ENCODE measurements around the gene ZDHHC14. TPM values are rescaled to one million over a fixed set of nuclear protein-coding genes. Genes with fewer than 3 reads are reported as not detected.
A peak's percentile ranks its signal among the peaks of the same experiment; 100 is the strongest.

ZDHHC14 gene
- total and polyA plus RNA-seq, 12 donors, result 7.7 to 31.2 (median 15.2) TPM

DNA sequence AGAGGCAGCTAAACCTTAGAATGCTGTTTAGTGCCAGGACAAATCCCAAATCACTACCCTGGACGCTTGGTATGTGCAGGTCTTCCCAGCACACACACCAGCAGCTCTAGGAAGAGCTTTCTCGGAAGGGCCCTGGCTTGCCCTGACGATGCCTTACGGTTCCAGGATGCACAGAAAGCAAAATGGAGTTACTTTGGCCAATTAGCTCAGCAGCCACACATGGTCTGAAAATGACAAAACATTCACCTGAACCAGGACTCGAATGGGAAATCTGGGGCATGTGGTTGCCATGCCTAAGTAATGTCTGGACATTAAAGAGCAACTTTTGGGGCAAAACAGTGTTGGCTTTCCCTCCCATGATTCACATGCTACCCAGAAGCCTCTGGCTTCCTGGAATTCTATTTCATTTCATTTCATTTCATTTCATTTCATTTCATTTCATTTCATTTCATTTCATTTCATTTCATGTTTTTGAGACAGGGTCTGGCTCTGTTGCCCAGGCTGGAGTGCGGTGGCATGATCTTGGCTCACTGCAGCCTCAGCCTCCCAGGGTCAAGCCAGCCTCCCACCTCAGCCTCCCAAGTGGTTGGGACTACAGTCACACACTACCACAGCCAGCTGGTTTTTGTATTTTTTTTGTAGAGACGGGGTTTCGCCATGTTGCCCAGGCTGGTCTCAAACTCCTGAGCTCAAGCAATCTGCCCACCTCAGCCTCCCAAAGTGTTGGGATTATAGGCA is 153.3 kb downstream of the ZDHHC14 start:
- 97% methylated on average over 8 of the region's 8 CpGs for WGBS, 2 donors
- no peak overlapping the region for H3K27ac ChIP-seq
- peaks cover 0 to 49% (median 33%) of the 10 kb centered on the region in 9 donors for H3K4me1 ChIP-seq
- intact Hi-C loops (cut with DNase I), result no loop called here
- H3K27me3 ChIP-seq, result no peaks in the 10 kb centered on the region
- DNase-seq, result no peak
- no peak for ATAC-seq
- TF ChIP-seq, protein P1, sequence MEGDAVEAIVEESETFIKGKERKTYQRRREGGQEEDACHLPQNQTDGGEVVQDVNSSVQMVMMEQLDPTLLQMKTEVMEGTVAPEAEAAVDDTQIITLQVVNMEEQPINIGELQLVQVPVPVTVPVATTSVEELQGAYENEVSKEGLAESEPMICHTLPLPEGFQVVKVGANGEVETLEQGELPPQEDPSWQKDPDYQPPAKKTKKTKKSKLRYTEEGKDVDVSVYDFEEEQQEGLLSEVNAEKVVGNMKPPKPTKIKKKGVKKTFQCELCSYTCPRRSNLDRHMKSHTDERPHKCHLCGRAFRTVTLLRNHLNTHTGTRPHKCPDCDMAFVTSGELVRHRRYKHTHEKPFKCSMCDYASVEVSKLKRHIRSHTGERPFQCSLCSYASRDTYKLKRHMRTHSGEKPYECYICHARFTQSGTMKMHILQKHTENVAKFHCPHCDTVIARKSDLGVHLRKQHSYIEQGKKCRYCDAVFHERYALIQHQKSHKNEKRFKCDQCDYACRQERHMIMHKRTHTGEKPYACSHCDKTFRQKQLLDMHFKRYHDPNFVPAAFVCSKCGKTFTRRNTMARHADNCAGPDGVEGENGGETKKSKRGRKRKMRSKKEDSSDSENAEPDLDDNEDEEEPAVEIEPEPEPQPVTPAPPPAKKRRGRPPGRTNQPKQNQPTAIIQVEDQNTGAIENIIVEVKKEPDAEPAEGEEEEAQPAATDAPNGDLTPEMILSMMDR (IDR thresholded peaks at IDR 0.05), result no peak
- H3K4me3 ChIP-seq, result no peak overlapping the region
- no peaks in the 10 kb centered on the region for H3K9me3 ChIP-seq
- no peaks in the 10 kb centered on the region for H3K36me3 ChIP-seq

DNA sequence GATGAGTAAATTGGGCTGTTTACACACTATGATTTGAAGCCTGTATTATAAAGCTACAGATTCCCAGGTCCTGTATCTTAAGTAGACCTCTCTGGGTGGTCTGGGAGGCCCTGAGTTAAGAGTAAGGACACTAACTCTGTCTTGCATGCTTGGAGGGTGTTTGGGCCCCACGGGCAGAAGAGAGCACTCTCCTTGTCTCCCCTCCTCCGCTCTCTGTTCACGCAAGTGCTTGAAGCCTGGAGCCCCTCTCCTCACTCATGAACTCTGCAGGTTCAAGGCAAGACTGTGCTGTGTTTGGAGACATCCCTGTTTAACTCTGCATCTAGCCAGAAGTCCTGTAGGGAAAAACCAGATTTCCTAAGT is 154.0 kb downstream of the ZDHHC14 start:
- TF ChIP-seq, protein P1 (IDR thresholded peaks at IDR 0.05), result no peak
- peaks cover 0 to 51% (median 40%) of the 10 kb centered on the region in 9 donors for H3K4me1 ChIP-seq
- intact Hi-C loops (cut with DNase I), result loop anchor here in 1 of 10 donors (5.0 kb wide), 1 partner anchor 218 kb away; no protein-coding TSS in a partner anchor
- ATAC-seq, result no peak
- no peaks in the 10 kb centered on the region for H3K9me3 ChIP-seq
- WGBS, 2 donors, result 83 to 86% methylated on average over 3 of the region's 3 CpGs
- H3K27me3 ChIP-seq, result no peaks in the 10 kb centered on the region
- H3K36me3 ChIP-seq, result no peaks in the 10 kb centered on the region
- peak overlapping the region in 2 of 10 donors; percentile 5 to 62 for H3K27ac ChIP-seq
- H3K4me3 ChIP-seq, result no peak overlapping the region
- DNase-seq, result no peak

DNA sequence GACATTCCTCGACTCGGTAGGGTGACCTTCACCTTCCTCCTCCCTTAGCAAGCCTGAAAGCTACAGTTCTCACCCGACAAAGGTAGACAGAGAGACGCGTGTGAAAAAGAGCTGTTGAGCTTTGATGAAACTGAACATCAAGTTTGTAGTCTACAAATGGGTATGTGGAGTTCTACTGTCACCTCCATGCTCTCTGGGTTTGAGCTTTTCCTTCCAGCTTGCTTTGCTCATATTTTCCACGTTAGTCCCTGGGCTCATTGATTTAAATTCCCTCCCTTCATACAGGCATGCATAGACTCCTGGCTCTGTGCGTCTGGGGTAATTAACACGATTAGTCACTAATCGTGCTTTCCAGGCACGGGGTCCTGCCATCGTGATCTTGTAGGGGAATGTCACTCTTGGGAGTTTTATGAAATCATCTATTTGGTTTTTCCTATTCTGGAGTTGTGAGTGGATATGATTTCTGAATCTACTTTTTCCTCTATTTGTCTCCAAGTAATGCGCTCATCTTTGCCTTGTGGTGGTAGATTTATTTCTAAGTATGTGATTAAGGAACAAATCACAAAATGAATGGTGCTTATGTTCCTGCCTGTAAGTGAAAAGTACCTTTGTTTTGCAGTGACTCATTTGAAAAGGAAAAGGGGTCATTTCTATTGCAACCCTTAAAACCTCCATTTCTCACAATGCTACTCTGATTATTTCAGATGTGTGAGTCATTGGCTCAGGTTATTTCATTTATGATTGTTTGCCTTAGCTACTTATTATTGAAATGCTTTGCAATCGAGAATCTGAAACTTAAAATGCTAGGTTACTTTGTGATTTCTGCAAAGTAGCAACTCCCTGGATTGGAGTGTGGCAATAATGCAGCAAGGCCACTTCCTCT is 154.6 kb downstream of the ZDHHC14 start:
- Histone ChIP-seq H3K9me3 (no peaks in the 10 kb centered on the region), H3K27ac (peak overlapping the region in 3 of 10 donors; percentile 5 to 62 (median 56)), H3K4me1 (peaks cover 0 to 53% (median 44%) of the 10 kb centered on the region in 9 donors), H3K36me3 (no peaks in the 10 kb centered on the region), H3K27me3 (no peaks in the 10 kb centered on the region), H3K4me3 (no peak overlapping the region)
- no peak for DNase-seq
- ATAC-seq, result peak in 3 of 8 donors; percentile 19 to 41 (median 39)
- intact Hi-C loops (cut with DNase I), result loop anchor here in 1 of 10 donors (5.0 kb wide), 1 partner anchor 218 kb away; no protein-coding TSS in a partner anchor
- 49 to 54% methylated on average over 13 of the region's 13 CpGs for WGBS, 2 donors
- TF ChIP-seq, protein P1 (IDR thresholded peaks at IDR 0.05), result no peak

DNA sequence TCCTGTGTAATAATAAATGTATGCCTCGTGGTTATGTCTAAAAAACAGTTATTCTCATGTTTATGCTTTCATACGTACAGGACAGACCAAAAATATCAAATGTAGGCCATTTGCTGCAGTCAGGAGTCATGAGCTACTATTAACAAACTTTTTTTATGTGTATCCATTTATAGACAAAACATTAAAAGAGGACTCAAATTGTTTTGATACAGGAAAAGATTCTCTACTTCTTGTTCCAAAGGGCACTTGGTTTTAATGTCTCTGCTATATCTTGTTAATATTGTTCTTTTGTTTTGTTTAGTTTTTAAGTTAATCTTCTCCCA is 155.2 kb downstream of the ZDHHC14 start:
- Histone ChIP-seq H3K9me3 (no peaks in the 10 kb centered on the region), H3K4me1 (peaks cover 0 to 57% (median 46%) of the 10 kb centered on the region in 9 donors), H3K36me3 (no peaks in the 10 kb centered on the region), H3K27ac (peak overlapping the region in 3 of 10 donors; percentile 3 to 62 (median 56)), H3K27me3 (no peaks in the 10 kb centered on the region), H3K4me3 (no peak overlapping the region)
- WGBS, 2 donors, result 30 to 46% methylated on average over 2 of the region's 2 CpGs
- peak in 3 of 8 donors; percentile 43 to 54 (median 45) for ATAC-seq
- intact Hi-C loops (cut with DNase I), result loop anchor here in 1 of 10 donors (5.0 kb wide), 1 partner anchor 219 kb away; no protein-coding TSS in a partner anchor
- DNase-seq, result no peak
- TF ChIP-seq, protein P1 (IDR thresholded peaks at IDR 0.05), result no peak

Measured in heart right ventricle (tissue), 16 donors.